HEK293 (cell line): ENCODE data around the gene CUL7.

Experiments
- BCL11B ChIP-seq: fragments of 450-650 bp; formaldehyde crosslinking; IDR thresholded peaks from 2 replicates; pipeline ENCODE4 v1.5.1; 2016; ENCODE audit warnings: low read depth, missing biosample characterization, missing genetic modification characterization
- GLI4 ChIP-seq: fragments of 450-650 bp; formaldehyde crosslinking; IDR thresholded peaks from 2 replicates; pipeline ENCODE4 v1.5.1; 2016; ENCODE audit warnings: missing biosample characterization, missing genetic modification characterization
- GLIS2 ChIP-seq: fragments of 450-650 bp; formaldehyde crosslinking; IDR thresholded peaks from 2 replicates; pipeline ENCODE4 v1.5.1; 2016; ENCODE audit warnings: missing biosample characterization, missing genetic modification characterization
- KLF7 ChIP-seq: fragments of 450-650 bp; formaldehyde crosslinking; IDR thresholded peaks from 2 replicates; pipeline ENCODE4 v1.5.1; 2016; ENCODE audit warnings: missing biosample characterization, missing genetic modification characterization, borderline replicate concordance
- PATZ1 ChIP-seq: fragments of 450-650 bp; formaldehyde crosslinking; IDR thresholded peaks from 2 replicates; pipeline ENCODE4 v1.5.1; 2016; ENCODE audit warnings: missing biosample characterization, missing genetic modification characterization
- PRDM1 ChIP-seq: fragments of 450-650 bp; formaldehyde crosslinking; IDR thresholded peaks from 2 replicates; pipeline ENCODE4; 2016; ENCODE audit warnings: missing biosample characterization, missing genetic modification characterization
- SCRT2 ChIP-seq: fragments of 450-650 bp; formaldehyde crosslinking; IDR thresholded peaks from 2 replicates; pipeline ENCODE4 v1.5.1; 2016; ENCODE audit warnings: missing biosample characterization, missing genetic modification characterization
- ZBTB17 ChIP-seq: fragments of 450-650 bp; formaldehyde crosslinking; IDR thresholded peaks from 2 replicates; pipeline ENCODE4 v1.5.1; 2016; ENCODE audit warnings: missing biosample characterization, missing genetic modification characterization
- ZBTB21 ChIP-seq: fragments of 450-650 bp; formaldehyde crosslinking; IDR thresholded peaks from 2 replicates; pipeline ENCODE4 v1.5.1; 2017; ENCODE audit warnings: missing biosample characterization, missing genetic modification characterization
- ZNF157 ChIP-seq: fragments of 450-650 bp; formaldehyde crosslinking; IDR thresholded peaks from 2 replicates; pipeline ENCODE4 v1.5.1; 2016; ENCODE audit warnings: missing biosample characterization, missing genetic modification characterization
- ZNF335 ChIP-seq: fragments of 450-650 bp; formaldehyde crosslinking; conservative IDR thresholded peaks from 2 replicates; pipeline ENCODE4 v1.5.1; 2016; ENCODE audit warnings: missing biosample characterization, missing genetic modification characterization
- ZNF350 ChIP-seq: fragments of 450-650 bp; formaldehyde crosslinking; IDR thresholded peaks from 2 replicates; pipeline ENCODE4 v1.5.0; 2017; ENCODE audit warnings: missing biosample characterization, mild to moderate bottlenecking, missing genetic modification characterization
- ZNF530 ChIP-seq: fragments of 450-650 bp; formaldehyde crosslinking; IDR thresholded peaks from 2 replicates; pipeline ENCODE4 v1.5.1; 2016; ENCODE audit warnings: low read depth, missing biosample characterization, missing genetic modification characterization
- ZNF561 ChIP-seq: fragments of 450-650 bp; IDR thresholded peaks from 2 replicates; pipeline ENCODE4 v1.5.1; 2018; ENCODE audit warnings: missing biosample characterization, missing genetic modification characterization, borderline replicate concordance
- ZNF580 ChIP-seq: fragments of 450-650 bp; formaldehyde crosslinking; IDR thresholded peaks from 2 replicates; pipeline ENCODE4 v1.5.1; 2016; ENCODE audit warnings: missing biosample characterization, missing genetic modification characterization
- ZNF596 ChIP-seq: fragments of 450-650 bp; IDR thresholded peaks from 2 replicates; pipeline ENCODE4 v1.5.0; 2018; ENCODE audit warnings: missing biosample characterization, mild to moderate bottlenecking, missing genetic modification characterization, moderate library complexity
- ZNF600 ChIP-seq: fragments of 450-650 bp; formaldehyde crosslinking; IDR thresholded peaks from 2 replicates; pipeline ENCODE4 v1.5.1; 2016; ENCODE audit warnings: missing biosample characterization, missing genetic modification characterization
- ZNF610 ChIP-seq: fragments of 450-650 bp; formaldehyde crosslinking; IDR thresholded peaks from 2 replicates; pipeline ENCODE4 v1.5.1; 2016; ENCODE audit warnings: missing biosample characterization, missing genetic modification characterization, borderline replicate concordance
- ZNF654 ChIP-seq: fragments of 450-650 bp; formaldehyde crosslinking; IDR thresholded peaks from 2 replicates; pipeline ENCODE4 v1.5.1; 2016; ENCODE audit warnings: low read depth, missing biosample characterization, missing genetic modification characterization
- ZNF701 ChIP-seq: fragments of 450-650 bp; formaldehyde crosslinking; IDR thresholded peaks from 2 replicates; pipeline ENCODE4 v1.5.1; 2016; ENCODE audit warnings: missing biosample characterization, missing genetic modification characterization
- ZSCAN18 ChIP-seq: fragments of 450-650 bp; formaldehyde crosslinking; IDR thresholded peaks from 2 replicates; pipeline ENCODE4 v1.5.1; 2016; ENCODE audit warnings: missing biosample characterization, missing genetic modification characterization
- ZSCAN30 ChIP-seq: fragments of 450-650 bp; IDR thresholded peaks from 2 replicates; pipeline ENCODE4 v1.5.1; 2018; ENCODE audit warnings: missing biosample characterization, mild to moderate bottlenecking, missing genetic modification characterization, moderate library complexity
- TF ChIP-seq, protein P1 (sequence below): fragments of 450-650 bp; formaldehyde crosslinking; IDR thresholded peaks from 2 replicates; pipeline ENCODE4 v1.5.1; 2017; ENCODE audit warnings: missing biosample characterization, missing genetic modification characterization
- TF ChIP-seq, protein P2 (sequence below): fragments of 450-650 bp; formaldehyde crosslinking; IDR thresholded peaks from 2 replicates; pipeline ENCODE4 v1.5.1; 2017; ENCODE audit warnings: missing biosample characterization, missing genetic modification characterization
- TF ChIP-seq, protein P3 (sequence below): fragments of 450-650 bp; formaldehyde crosslinking; IDR thresholded peaks from 2 replicates; pipeline ENCODE4 v1.5.1; 2017; ENCODE audit warnings: missing biosample characterization, missing genetic modification characterization

The CUL7 gene

GRCh38 chr6:43090559-43090956 lies 36.9 kb upstream of the CUL7 start (continued):
- no peak for TF ChIP-seq ZNF157 (tag by site-specific recombination)
- peak; percentile 45; the same call in 1 of the 2 replicates for TF ChIP-seq ZBTB17 (tag by site-specific recombination)
- peak; percentile 72; the same call in 1 of the 2 replicates for TF ChIP-seq ZNF561 (tag by site-specific recombination)
- no peak for TF ChIP-seq ZNF610
- no peak for TF ChIP-seq ZNF701 (tag by site-specific recombination)
- TF ChIP-seq, protein P1, sequence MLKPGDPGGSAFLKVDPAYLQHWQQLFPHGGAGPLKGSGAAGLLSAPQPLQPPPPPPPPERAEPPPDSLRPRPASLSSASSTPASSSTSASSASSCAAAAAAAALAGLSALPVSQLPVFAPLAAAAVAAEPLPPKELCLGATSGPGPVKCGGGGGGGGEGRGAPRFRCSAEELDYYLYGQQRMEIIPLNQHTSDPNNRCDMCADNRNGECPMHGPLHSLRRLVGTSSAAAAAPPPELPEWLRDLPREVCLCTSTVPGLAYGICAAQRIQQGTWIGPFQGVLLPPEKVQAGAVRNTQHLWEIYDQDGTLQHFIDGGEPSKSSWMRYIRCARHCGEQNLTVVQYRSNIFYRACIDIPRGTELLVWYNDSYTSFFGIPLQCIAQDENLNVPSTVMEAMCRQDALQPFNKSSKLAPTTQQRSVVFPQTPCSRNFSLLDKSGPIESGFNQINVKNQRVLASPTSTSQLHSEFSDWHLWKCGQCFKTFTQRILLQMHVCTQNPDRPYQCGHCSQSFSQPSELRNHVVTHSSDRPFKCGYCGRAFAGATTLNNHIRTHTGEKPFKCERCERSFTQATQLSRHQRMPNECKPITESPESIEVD: peak; percentile 67
- TF ChIP-seq ZNF654: no peak
- no peak for TF ChIP-seq GLIS2
- TF ChIP-seq GLI4: no peak
- no peak for TF ChIP-seq ZNF530 (tag by site-specific recombination)
- no peak for TF ChIP-seq ZNF350 (tag by site-specific recombination)
- TF ChIP-seq ZNF580 (tag by site-specific recombination): 0 out of 2 replicates have a peak, but pooled peaks have one; percentile 10
- peak; percentile 56; the same call in 1 of the 2 replicates for TF ChIP-seq ZNF600 (tag by site-specific recombination)
- TF ChIP-seq KLF7 (tag by site-specific recombination): 0 out of 2 replicates have a peak, but pooled peaks have one; percentile 28
- 0 out of 2 replicates have a peak, but pooled peaks have one; percentile 15 for TF ChIP-seq ZNF596 (tag by site-specific recombination)
- no peak for TF ChIP-seq ZBTB21 (tag by site-specific recombination)
- TF ChIP-seq ZNF335 (tag by site-specific recombination): peak; percentile 3; the same call in 1 of the 2 replicates
- peak; percentile 67 for TF ChIP-seq PATZ1 (tag by site-specific recombination)
- no peak for TF ChIP-seq ZSCAN18
- TF ChIP-seq, protein P2, sequence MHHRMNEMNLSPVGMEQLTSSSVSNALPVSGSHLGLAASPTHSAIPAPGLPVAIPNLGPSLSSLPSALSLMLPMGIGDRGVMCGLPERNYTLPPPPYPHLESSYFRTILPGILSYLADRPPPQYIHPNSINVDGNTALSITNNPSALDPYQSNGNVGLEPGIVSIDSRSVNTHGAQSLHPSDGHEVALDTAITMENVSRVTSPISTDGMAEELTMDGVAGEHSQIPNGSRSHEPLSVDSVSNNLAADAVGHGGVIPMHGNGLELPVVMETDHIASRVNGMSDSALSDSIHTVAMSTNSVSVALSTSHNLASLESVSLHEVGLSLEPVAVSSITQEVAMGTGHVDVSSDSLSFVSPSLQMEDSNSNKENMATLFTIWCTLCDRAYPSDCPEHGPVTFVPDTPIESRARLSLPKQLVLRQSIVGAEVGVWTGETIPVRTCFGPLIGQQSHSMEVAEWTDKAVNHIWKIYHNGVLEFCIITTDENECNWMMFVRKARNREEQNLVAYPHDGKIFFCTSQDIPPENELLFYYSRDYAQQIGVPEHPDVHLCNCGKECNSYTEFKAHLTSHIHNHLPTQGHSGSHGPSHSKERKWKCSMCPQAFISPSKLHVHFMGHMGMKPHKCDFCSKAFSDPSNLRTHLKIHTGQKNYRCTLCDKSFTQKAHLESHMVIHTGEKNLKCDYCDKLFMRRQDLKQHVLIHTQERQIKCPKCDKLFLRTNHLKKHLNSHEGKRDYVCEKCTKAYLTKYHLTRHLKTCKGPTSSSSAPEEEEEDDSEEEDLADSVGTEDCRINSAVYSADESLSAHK (tag by site-specific recombination): 0 out of 2 replicates have a peak, but pooled peaks have one; percentile 24
- TF ChIP-seq SCRT2: no peak
- TF ChIP-seq BCL11B (tag by site-specific recombination): peak; percentile 52; the same call in 1 of the 2 replicates
- TF ChIP-seq ZSCAN30 (tag by site-specific recombination): peak; percentile 83; the same call in 1 of the 2 replicates
- TF ChIP-seq PRDM1: no peak
- TF ChIP-seq, protein P3, sequence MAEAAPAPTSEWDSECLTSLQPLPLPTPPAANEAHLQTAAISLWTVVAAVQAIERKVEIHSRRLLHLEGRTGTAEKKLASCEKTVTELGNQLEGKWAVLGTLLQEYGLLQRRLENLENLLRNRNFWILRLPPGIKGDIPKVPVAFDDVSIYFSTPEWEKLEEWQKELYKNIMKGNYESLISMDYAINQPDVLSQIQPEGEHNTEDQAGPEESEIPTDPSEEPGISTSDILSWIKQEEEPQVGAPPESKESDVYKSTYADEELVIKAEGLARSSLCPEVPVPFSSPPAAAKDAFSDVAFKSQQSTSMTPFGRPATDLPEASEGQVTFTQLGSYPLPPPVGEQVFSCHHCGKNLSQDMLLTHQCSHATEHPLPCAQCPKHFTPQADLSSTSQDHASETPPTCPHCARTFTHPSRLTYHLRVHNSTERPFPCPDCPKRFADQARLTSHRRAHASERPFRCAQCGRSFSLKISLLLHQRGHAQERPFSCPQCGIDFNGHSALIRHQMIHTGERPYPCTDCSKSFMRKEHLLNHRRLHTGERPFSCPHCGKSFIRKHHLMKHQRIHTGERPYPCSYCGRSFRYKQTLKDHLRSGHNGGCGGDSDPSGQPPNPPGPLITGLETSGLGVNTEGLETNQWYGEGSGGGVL (tag by site-specific recombination): peak; percentile 74
